ENCODE data around the gene COPA.

DNA sequence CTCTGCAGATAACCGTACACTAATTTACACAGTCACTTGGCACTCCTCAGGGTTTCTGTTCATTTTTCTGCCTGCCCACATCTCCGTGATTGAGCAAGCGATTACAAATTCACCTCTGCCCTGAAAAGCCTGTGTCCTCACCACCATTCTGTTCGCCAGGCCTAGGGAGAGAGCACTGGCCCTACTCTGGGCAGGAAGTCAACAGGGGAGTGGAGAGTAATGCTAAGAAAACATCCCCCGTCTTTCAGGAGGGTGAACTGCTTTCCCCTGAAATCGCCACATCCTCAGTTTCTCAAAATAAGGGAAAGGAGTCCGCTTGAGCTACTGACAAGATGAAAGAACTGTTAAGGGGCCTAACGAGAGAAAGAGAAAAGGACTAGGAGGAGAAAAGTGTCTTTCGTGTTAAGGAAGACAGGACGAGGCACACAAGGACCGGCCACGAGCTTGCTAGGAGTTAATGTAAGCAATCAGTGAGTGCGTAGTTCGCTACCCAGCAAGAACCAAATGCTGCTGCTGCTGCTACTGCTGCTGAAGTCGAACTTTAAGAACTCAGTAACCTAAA, 58.7 kb downstream of the COPA start:
- TF ChIP-seq POLR2AphosphoS5 (IDR thresholded peaks at IDR 0.05; ENCODE audit: insufficient read depth, low read depth, low read length) (no peak), MYC (IDR thresholded peaks at IDR 0.05; ENCODE audit: low read depth, low read length) (no peak), EZH2 (IDR thresholded peaks at IDR 0.05; ENCODE audit: borderline replicate concordance, low read depth, low read length, severe bottlenecking) (no peak), POLR2A (IDR thresholded peaks at IDR 0.05; ENCODE audit: low read depth, low read length) (no peak), FOS (IDR thresholded peaks at IDR 0.05; ENCODE audit: borderline replicate concordance, insufficient read depth, low read length) (no peak)
- TF ChIP-seq, protein P1, sequence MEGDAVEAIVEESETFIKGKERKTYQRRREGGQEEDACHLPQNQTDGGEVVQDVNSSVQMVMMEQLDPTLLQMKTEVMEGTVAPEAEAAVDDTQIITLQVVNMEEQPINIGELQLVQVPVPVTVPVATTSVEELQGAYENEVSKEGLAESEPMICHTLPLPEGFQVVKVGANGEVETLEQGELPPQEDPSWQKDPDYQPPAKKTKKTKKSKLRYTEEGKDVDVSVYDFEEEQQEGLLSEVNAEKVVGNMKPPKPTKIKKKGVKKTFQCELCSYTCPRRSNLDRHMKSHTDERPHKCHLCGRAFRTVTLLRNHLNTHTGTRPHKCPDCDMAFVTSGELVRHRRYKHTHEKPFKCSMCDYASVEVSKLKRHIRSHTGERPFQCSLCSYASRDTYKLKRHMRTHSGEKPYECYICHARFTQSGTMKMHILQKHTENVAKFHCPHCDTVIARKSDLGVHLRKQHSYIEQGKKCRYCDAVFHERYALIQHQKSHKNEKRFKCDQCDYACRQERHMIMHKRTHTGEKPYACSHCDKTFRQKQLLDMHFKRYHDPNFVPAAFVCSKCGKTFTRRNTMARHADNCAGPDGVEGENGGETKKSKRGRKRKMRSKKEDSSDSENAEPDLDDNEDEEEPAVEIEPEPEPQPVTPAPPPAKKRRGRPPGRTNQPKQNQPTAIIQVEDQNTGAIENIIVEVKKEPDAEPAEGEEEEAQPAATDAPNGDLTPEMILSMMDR (IDR thresholded peaks at IDR 0.05; ENCODE audit: extremely low read depth in 1 of 2, insufficient read depth in 1 of 2, low read depth in 1 of 2, low read length in 2 of 2) = no peak
- TF ChIP-seq, protein P2, sequence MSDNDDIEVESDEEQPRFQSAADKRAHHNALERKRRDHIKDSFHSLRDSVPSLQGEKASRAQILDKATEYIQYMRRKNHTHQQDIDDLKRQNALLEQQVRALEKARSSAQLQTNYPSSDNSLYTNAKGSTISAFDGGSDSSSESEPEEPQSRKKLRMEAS (IDR thresholded peaks at IDR 0.05; ENCODE audit: insufficient read depth, insufficient read length) = no peak

Measured in endothelial cell of umbilical vein (primary cell).